Measurements from ENCODE around the gene NAV2.

Gene NAV2, protein sequence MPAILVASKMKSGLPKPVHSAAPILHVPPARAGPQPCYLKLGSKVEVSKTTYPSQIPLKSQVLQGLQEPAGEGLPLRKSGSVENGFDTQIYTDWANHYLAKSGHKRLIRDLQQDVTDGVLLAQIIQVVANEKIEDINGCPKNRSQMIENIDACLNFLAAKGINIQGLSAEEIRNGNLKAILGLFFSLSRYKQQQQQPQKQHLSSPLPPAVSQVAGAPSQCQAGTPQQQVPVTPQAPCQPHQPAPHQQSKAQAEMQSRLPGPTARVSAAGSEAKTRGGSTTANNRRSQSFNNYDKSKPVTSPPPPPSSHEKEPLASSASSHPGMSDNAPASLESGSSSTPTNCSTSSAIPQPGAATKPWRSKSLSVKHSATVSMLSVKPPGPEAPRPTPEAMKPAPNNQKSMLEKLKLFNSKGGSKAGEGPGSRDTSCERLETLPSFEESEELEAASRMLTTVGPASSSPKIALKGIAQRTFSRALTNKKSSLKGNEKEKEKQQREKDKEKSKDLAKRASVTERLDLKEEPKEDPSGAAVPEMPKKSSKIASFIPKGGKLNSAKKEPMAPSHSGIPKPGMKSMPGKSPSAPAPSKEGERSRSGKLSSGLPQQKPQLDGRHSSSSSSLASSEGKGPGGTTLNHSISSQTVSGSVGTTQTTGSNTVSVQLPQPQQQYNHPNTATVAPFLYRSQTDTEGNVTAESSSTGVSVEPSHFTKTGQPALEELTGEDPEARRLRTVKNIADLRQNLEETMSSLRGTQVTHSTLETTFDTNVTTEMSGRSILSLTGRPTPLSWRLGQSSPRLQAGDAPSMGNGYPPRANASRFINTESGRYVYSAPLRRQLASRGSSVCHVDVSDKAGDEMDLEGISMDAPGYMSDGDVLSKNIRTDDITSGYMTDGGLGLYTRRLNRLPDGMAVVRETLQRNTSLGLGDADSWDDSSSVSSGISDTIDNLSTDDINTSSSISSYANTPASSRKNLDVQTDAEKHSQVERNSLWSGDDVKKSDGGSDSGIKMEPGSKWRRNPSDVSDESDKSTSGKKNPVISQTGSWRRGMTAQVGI (N-terminal part only)

GRCh38 chr11:19712281-19713195 is at the start of gene NAV2:
Gene NAV2 (plus strand): TSS chr11:19712837. CDS start chr11:19713696, 859 bp downstream.
- DNase-seq (ENCODE audit: low read depth in 1 of 2, low spot score in 1 of 2) = peak; percentile 83 to 86
- in situ Hi-C loops (cut with HindIII; ENCODE audit: low pct_unique_long_range_greater_than_20kb, low sequenced_read_pairs) = no loop called here
- TF ChIP-seq JUND (IDR thresholded peaks at IDR 0.05; ENCODE audit: low read depth) = no peak

GRCh38 chr11:19663206-19663605 is 49.4 kb upstream of the NAV2 start:
- no peak for DNase-seq (ENCODE audit: low read depth in 1 of 2, low spot score in 1 of 2)
- in situ Hi-C loops (cut with HindIII; ENCODE audit: low pct_unique_long_range_greater_than_20kb, low sequenced_read_pairs) = no loop called here
- TF ChIP-seq JUND (IDR thresholded peaks at IDR 0.05; ENCODE audit: low read depth) = no peak

DNA sequence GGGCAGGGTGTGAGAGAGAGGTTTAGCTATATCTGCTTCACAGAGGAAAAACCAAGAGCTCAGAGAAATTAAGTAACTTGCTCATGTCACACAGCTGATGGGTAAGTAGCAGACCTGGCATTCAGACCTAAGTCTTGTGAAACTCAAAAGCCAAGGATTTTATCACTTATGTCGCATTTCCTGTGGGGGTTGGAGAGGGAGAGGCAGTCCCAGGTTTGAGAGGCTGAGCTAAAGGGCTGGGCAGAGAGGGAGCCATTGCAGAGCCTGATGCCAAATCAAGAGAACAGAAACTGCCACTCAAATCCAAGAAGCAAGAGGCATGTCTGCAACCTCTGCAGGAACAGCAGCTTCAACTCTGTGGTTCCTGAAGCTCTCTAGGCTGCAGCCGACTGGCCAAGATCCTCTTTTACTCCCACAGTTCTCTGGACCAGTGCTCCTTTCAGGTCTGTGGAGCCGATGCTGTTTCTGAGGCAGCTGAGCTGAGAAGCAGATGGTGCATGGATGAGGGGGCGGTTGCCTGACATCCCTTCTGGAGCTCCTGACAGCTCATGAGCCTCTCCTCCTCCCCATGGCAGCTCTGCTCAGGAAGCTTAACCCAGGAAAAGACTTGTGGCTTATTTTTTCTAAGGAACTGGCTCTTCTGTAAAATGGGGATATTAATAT is 47.6 kb upstream of the NAV2 start:
- in situ Hi-C loops (cut with HindIII; ENCODE audit: low pct_unique_long_range_greater_than_20kb, low sequenced_read_pairs) = no loop called here
- TF ChIP-seq JUND (IDR thresholded peaks at IDR 0.05; ENCODE audit: low read depth) = no peak
- no peak for DNase-seq (ENCODE audit: low read depth in 1 of 2, low spot score in 1 of 2)

GRCh38 chr11:19666951-19667350 is 45.7 kb upstream of the NAV2 start:
- no peak for DNase-seq (ENCODE audit: low read depth in 1 of 2, low spot score in 1 of 2)
- no peak for TF ChIP-seq JUND (IDR thresholded peaks at IDR 0.05; ENCODE audit: low read depth)
- in situ Hi-C loops (cut with HindIII; ENCODE audit: low pct_unique_long_range_greater_than_20kb, low sequenced_read_pairs) = no loop called here

DNA sequence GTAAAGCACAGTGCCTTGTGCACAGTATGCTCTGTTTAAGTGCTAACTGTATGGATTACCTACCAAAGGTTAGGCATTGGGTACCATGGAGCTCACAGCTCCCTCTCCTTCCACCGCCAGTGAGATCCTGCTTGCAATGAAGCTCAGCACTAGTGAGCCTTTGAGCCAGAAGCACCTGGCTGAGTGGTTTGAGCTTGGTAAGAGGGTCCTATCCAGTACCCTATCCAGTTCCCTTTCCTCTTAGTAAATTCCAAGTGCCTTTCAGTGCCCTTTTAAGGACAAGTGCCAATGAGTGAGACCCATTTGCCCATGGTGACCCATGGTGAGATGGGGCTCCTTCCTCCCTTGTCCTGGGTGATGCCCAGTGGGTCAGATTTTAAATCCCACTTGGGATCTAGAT is 43.1 kb upstream of the NAV2 start:
- in situ Hi-C loops (cut with HindIII; ENCODE audit: low pct_unique_long_range_greater_than_20kb, low sequenced_read_pairs) = no loop called here
- no peak for DNase-seq (ENCODE audit: low read depth in 1 of 2, low spot score in 1 of 2)

DNA sequence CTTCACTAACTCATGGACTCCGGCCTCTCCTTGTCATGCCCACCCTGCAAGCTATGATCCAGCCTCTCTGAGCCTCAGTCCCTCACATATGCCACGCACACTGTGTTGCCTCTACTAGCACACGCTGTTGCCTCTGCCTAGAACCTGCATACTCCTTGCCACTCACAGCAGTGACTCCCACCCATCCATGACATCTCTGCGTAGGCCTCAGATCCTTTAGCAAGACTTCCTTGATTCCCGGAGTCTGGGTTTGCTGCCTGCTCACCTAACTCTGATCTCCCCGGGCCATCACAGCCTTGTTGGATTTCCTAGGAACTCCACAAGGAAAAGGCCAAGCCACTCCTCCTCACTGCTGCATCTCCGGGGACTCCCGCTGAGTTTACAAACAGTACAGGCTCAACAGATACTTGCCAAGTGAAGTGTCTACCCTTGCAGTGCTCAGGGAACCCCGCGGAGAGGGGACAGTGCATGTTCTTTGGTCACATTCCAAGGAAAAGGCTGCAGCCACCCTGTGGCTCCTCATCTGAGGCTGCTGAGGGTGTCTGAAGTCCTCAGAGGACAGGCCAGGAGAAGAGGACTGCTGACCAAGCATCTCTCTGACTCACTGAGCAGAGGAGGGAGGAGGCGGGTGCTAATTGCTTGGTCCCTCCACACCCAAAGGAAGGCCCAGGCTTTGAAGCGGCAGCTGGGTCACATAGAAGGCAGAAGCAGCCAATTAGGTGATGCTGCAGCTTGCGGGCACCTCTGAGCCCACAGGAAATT is 42.4 kb upstream of the NAV2 start:
- in situ Hi-C loops (cut with HindIII; ENCODE audit: low pct_unique_long_range_greater_than_20kb, low sequenced_read_pairs) = no loop called here
- TF ChIP-seq JUND (IDR thresholded peaks at IDR 0.05; ENCODE audit: low read depth) = no peak
- DNase-seq (ENCODE audit: low read depth in 1 of 2, low spot score in 1 of 2) = no peak

More for the DNA sequence above, 43.1 kb upstream of the NAV2 start:
- TF ChIP-seq JUND (IDR thresholded peaks at IDR 0.05; ENCODE audit: low read depth) = no peak

DNA sequence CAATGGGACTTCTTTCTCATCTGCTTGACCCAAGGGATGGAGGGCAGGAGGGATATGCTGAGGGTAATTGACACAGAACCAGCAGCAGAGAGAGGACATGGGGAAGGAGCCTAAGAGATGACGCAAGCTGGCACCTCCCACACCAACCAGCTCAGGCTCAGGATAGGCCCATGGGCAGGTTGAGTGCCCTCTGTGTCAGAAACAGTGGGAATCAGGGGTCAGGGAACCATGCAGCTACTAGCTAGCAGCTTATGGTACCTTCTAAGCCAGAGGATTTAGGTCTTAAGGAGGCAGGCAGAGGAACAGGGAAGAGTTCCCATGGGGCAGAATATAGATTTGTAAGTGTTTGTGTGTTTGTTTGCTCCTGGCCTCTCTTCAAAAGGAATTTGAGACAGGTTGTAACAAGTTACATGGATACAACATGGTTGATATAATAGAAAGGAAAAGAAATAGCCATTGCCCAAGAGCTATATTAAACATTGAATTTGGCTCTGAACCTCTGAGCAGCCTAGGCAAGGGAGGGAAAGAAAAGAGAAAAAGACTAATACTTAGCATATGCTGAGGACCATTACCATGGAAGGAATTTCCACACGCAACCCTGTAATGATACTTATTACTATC is 39.9 kb upstream of the NAV2 start:
- TF ChIP-seq JUND (IDR thresholded peaks at IDR 0.05; ENCODE audit: low read depth) = no peak
- peak in 1 of 2 experiments; percentile 9 for DNase-seq (ENCODE audit: low read depth in 1 of 2, low spot score in 1 of 2)
- in situ Hi-C loops (cut with HindIII; ENCODE audit: low pct_unique_long_range_greater_than_20kb, low sequenced_read_pairs) = no loop called here

- in situ Hi-C loops (cut with HindIII; ENCODE audit: low pct_unique_long_range_greater_than_20kb, low sequenced_read_pairs) = no loop called here
- DNase-seq (ENCODE audit: low read depth in 1 of 2, low spot score in 1 of 2) = peak in 1 of 2 experiments; percentile 10
- TF ChIP-seq JUND (IDR thresholded peaks at IDR 0.05; ENCODE audit: low read depth) = no peak
Measured at GRCh38 chr11:19673924-19674729, 38.5 kb upstream of the NAV2 start.

- TF ChIP-seq JUND (IDR thresholded peaks at IDR 0.05; ENCODE audit: low read depth) = no peak
- in situ Hi-C loops (cut with HindIII; ENCODE audit: low pct_unique_long_range_greater_than_20kb, low sequenced_read_pairs) = no loop called here
- DNase-seq (ENCODE audit: low read depth in 1 of 2, low spot score in 1 of 2) = no peak
Measured at GRCh38 chr11:19674836-19675235, 37.8 kb upstream of the NAV2 start.

DNA sequence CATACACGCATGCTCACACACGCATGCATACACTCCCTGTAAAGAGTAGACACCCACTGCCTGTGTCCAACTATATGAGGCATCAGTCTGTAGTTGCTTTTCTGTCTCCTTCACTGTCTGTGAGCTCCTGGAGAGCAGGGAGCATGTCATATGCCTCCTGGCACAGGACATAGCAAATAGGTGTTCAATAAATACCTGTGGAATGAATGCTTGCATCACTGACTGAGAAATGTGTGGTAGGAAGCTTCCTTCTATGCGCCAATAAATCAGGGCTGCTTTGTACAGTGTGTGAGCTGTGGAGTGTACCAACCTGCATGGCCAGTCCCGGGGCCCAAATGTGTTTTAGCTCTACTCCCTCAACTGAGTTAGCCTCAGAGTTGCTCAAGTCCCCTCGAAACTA is 37.2 kb upstream of the NAV2 start:
- in situ Hi-C loops (cut with HindIII; ENCODE audit: low pct_unique_long_range_greater_than_20kb, low sequenced_read_pairs) = no loop called here
- no peak for TF ChIP-seq JUND (IDR thresholded peaks at IDR 0.05; ENCODE audit: low read depth)
- peak in 1 of 2 experiments; percentile 13 for DNase-seq (ENCODE audit: low read depth in 1 of 2, low spot score in 1 of 2)

Measured in T47D (cell line).